K562 (cell line): ENCODE data around the gene ARHGAP26. TPM values are rescaled to one million over a fixed set of nuclear protein-coding genes. Genes with fewer than 3 reads are reported as not detected.

Experiments
- ZFX ChIP-seq: sonication (generic); formaldehyde crosslinking; IDR thresholded peaks from 2 replicates; pipeline ENCODE4 v1.8.0; 2022; ENCODE audit warnings: mild to moderate bottlenecking, missing genetic modification reagents, moderate library complexity
- ZNF766 ChIP-seq: fragments of 200-800 bp; sonication (Bioruptor generic); conservative IDR thresholded peaks from 2 replicates; pipeline ENCODE4 v1.6.1; 2016; ENCODE audit warnings: missing genetic modification characterization, missing compliant biosample characterization
- polyA plus RNA-seq, 8 experiments: library from polyadenylated mRNA; depleted of rRNA in 4 of 8; stranded (reverse) in 5 of 8; unstranded in 3 of 8; fragments of >200 nt; fragmentation: Nextera tagmentation in 2 of 8; fragmentation: Illumina TruSeq in 1 of 8; extraction: Ambion mirVana in 2 of 8; extraction: Trizol in 1 of 8; gene quantifications; 2 replicates each; pipeline versions ENCODE4 v1.2.1 to v1.2.3, GENCODE V29; 2011 to 2014; ENCODE audit warnings: inconsistent platforms in 1 of 8, missing spikeins in 1 of 8
- total RNA-seq, 7 experiments: library from RNA; depleted of rRNA in 6 of 7; stranded (reverse); fragments of >200 nt in 6 of 7; fragmentation: Illumina TruSeq in 2 of 7; extraction: Trizol in 2 of 7; gene quantifications; 2 replicates each; pipeline versions ENCODE4 v1.2.1 to v1.2.3, GENCODE V29; 2011 to 2021; ENCODE audit warnings: low replicate concordance in 1 of 7
- TF ChIP-seq, protein P1 (sequence below): fragments of 450-650 bp; IDR thresholded peaks from 2 replicates; pipeline ENCODE4 v1.6.1; 2016; ENCODE audit warnings: low read depth
- TF ChIP-seq, protein P2 (sequence below), 2 experiments: fragments of 450-650 bp in 1 of 2; IDR thresholded peaks; 2 replicates each; pipeline ENCODE4 v1.6.1; 2011 to 2017; ENCODE audit warnings: low read depth in 2 of 2, antibody characterized with exemption in 1 of 2, borderline replicate concordance in 1 of 2, low read length in 1 of 2, mild to moderate bottlenecking in 1 of 2, mixed read lengths in 1 of 2; ENCODE audit not compliant: control insufficient read depth in 1 of 2

The ARHGAP26 gene
- total and polyA plus RNA-seq, 9 of the 15 experiments (the other 6 are each of a cell fraction or from before 2014, with no cell fraction given): 0.13 to 1.1 (median 0.55) TPM

GRCh38 chr5:143229426-143229895 is 459.3 kb downstream of the ARHGAP26 start (continued):
- TF ChIP-seq, protein P1, sequence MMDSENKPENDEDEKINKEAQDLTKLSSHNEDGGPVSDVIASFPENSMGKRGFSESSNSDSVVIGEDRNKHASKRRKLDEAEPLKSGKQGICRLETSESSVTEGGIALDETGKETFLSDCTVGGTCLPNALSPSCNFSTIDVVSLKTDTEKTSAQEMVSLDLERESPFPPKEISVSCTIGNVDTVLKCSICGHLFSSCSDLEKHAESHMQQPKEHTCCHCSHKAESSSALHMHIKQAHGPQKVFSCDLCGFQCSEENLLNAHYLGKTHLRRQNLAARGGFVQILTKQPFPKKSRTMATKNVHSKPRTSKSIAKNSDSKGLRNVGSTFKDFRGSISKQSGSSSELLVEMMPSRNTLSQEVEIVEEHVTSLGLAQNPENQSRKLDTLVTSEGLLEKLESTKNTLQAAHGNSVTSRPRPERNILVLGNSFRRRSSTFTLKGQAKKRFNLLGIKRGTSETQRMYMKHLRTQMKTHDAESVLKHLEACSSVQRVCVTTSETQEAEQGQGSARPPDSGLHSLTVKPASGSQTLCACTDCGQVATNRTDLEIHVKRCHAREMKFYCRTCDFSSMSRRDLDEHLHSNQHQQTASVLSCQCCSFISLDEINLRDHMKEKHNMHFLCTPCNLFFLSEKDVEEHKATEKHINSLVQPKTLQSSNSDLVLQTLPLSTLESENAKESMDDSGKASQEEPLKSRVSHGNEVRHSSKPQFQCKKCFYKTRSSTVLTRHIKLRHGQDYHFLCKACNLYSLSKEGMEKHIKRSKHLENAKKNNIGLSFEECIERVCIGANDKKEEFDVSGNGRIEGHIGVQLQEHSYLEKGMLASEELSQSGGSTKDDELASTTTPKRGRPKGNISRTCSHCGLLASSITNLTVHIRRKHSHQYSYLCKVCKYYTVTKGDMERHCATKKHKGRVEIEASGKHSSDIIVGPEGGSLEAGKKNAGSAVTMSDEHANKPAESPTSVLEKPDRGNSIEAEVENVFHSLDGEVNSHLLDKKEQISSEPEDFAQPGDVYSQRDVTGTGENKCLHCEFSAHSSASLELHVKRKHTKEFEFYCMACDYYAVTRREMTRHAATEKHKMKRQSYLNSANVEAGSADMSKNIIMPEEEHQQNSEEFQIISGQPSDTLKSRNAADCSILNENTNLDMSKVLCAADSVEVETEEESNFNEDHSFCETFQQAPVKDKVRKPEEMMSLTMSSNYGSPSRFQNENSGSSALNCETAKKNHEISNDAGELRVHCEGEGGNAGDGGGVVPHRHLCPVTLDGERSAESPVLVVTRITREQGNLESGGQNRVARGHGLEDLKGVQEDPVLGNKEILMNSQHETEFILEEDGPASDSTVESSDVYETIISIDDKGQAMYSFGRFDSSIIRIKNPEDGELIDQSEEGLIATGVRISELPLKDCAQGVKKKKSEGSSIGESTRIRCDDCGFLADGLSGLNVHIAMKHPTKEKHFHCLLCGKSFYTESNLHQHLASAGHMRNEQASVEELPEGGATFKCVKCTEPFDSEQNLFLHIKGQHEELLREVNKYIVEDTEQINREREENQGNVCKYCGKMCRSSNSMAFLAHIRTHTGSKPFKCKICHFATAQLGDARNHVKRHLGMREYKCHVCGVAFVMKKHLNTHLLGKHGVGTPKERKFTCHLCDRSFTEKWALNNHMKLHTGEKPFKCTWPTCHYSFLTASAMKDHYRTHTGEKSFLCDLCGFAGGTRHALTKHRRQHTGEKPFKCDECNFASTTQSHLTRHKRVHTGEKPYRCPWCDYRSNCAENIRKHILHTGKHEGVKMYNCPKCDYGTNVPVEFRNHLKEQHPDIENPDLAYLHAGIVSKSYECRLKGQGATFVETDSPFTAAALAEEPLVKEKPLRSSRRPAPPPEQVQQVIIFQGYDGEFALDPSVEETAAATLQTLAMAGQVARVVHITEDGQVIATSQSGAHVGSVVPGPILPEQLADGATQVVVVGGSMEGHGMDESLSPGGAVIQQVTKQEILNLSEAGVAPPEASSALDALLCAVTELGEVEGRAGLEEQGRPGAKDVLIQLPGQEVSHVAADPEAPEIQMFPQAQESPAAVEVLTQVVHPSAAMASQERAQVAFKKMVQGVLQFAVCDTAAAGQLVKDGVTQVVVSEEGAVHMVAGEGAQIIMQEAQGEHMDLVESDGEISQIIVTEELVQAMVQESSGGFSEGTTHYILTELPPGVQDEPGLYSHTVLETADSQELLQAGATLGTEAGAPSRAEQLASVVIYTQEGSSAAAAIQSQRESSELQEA: no peak
- TF ChIP-seq ZFX (CRISPR knock-in tag) (no peak), ZNF766 (CRISPR knock-in tag) (no peak)
- TF ChIP-seq, protein P2, sequence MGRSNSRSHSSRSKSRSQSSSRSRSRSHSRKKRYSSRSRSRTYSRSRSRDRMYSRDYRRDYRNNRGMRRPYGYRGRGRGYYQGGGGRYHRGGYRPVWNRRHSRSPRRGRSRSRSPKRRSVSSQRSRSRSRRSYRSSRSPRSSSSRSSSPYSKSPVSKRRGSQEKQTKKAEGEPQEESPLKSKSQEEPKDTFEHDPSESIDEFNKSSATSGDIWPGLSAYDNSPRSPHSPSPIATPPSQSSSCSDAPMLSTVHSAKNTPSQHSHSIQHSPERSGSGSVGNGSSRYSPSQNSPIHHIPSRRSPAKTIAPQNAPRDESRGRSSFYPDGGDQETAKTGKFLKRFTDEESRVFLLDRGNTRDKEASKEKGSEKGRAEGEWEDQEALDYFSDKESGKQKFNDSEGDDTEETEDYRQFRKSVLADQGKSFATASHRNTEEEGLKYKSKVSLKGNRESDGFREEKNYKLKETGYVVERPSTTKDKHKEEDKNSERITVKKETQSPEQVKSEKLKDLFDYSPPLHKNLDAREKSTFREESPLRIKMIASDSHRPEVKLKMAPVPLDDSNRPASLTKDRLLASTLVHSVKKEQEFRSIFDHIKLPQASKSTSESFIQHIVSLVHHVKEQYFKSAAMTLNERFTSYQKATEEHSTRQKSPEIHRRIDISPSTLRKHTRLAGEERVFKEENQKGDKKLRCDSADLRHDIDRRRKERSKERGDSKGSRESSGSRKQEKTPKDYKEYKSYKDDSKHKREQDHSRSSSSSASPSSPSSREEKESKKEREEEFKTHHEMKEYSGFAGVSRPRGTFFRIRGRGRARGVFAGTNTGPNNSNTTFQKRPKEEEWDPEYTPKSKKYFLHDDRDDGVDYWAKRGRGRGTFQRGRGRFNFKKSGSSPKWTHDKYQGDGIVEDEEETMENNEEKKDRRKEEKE (IDR thresholded peaks at IDR 0.05; ENCODE audit: borderline replicate concordance in 1 of 2, control insufficient read depth in 1 of 2, low read depth in 2 of 2, low read length in 1 of 2): no peak
